Common myeloid progenitor, CD34-positive (primary cell): ENCODE data around the gene SLC38A9.
"Not testable (repeated sequence)": the region's sequence is repeated elsewhere in the genome, so short reads cannot be mapped to it uniquely, and the experiment has no call there.

ENCODE experiments used
- CTCF ChIA-PET: fragments of 350-600 bp; sonication (Branson Sonifier 250); formaldehyde crosslinking; loops from one replicate; lab custom pipeline; 2021; ENCODE audit warnings: antibody characterized with exemption; lab: Charles Lee
- POLR2A ChIA-PET: fragments of 350-600 bp; sonication (Branson Sonifier 250); formaldehyde crosslinking; loops from one replicate; lab custom pipeline; 2021; ENCODE audit warnings: antibody characterized with exemption; lab: Charles Lee
- DNase-seq, 3 donors: peaks; one replicate each; pipeline versions ENCODE4 v3.0.0 to v3.0.0-alpha.2; 2013
- H3K27ac ChIP-seq, 2 experiments: 1 replicate in 1 of 2; 2 replicates in 1 of 2; pipeline ENCODE4 v1.7.0; 2013; ENCODE audit warnings: inconsistent platforms in 2 of 2, low read length in 2 of 2, mild to moderate bottlenecking in 2 of 2, low read depth in 1 of 2, moderate library complexity in 1 of 2; ENCODE audit not compliant: severe bottlenecking in 2 of 2, insufficient read depth in 1 of 2, poor library complexity in 1 of 2
- H3K27me3 ChIP-seq, 5 experiments: replicated peaks in 2 of 5; 1 replicate in 3 of 5; 2 replicates in 2 of 5; pipeline versions ENCODE4 v1.6.1 to v1.7.0; 2013; ENCODE audit warnings: low read length in 4 of 5, mild to moderate bottlenecking in 2 of 5, moderate library complexity in 2 of 5, inconsistent platforms in 1 of 5; ENCODE audit not compliant: insufficient read depth in 5 of 5, control insufficient read depth in 4 of 5
- H3K36me3 ChIP-seq, 4 experiments: 1 replicate in 2 of 4; 2 replicates in 2 of 4; pipeline versions ENCODE4 v1.6.1 to v1.7.0; 2013; ENCODE audit warnings: low read length in 3 of 4, control low read depth in 1 of 4, mild to moderate bottlenecking in 1 of 4; ENCODE audit not compliant: control insufficient read depth in 4 of 4, insufficient read depth in 4 of 4
- H3K4me1 ChIP-seq, 4 experiments: 1 replicate in 3 of 4; 2 replicates in 1 of 4; pipeline versions ENCODE4 v1.6.1 to v1.7.1; 2013; ENCODE audit warnings: low read length in 3 of 4, mild to moderate bottlenecking in 3 of 4, control low read depth in 1 of 4, inconsistent platforms in 1 of 4, moderate library complexity in 1 of 4; ENCODE audit not compliant: control insufficient read depth in 4 of 4, insufficient read depth in 4 of 4; ENCODE audit errors: control extremely low read depth in 1 of 4
- H3K4me3 ChIP-seq, 7 experiments: 1 replicate in 4 of 7; 2 replicates in 3 of 7; pipeline versions ENCODE4 v1.5.1 to v1.7.0; 2013; ENCODE audit warnings: mild to moderate bottlenecking in 7 of 7, low read length in 6 of 7, moderate library complexity in 6 of 7, inconsistent platforms in 2 of 7, low read depth in 2 of 7, control low read depth in 1 of 7; ENCODE audit not compliant: insufficient read depth in 4 of 7, control insufficient read depth in 1 of 7; ENCODE audit errors: extremely low read depth in 1 of 7
- H3K9me3 ChIP-seq, 5 experiments: 1 replicate in 4 of 5; 2 replicates in 1 of 5; pipeline versions ENCODE4 v1.6.1 to v1.7.1; 2013; ENCODE audit warnings: low read length in 4 of 5, mild to moderate bottlenecking in 2 of 5, inconsistent platforms in 1 of 5, low read depth in 1 of 5, moderate library complexity in 1 of 5; ENCODE audit not compliant: control insufficient read depth in 4 of 5, insufficient read depth in 2 of 5; ENCODE audit errors: control extremely low read depth in 1 of 5
- WGBS: methylation state at CpG from one replicate; pipeline ENCODE4 v1.1.5; 2013; ENCODE audit not compliant: insufficient coverage; 5-methylcytosine and 5-hydroxymethylcytosine counted together

Gene SLC38A9

DNA sequence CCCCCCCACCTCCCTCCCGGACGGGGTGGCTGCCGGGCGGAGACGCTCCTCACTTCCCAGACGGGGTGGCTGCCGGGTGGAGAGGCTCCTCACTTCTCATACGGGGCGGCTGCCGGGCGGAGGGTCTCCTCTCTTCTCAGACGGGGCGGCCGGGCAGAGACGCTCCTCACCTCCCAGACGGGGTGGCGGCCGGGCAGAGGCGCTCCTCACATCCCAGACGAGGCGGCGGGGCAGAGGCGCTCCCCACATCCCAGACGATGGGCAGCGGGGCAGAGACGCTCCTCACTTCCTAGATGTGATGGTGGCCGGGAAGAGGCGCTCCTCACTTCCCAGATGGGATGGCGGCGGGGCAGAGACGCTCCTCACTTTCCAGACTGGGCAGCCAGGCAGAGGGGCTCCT is 15.4 kb downstream of the SLC38A9 start:
- H3K4me1 ChIP-seq, H3K4me3 ChIP-seq, CTCF ChIA-PET, H3K27me3 ChIP-seq, POLR2A ChIA-PET, H3K27ac ChIP-seq, H3K36me3 ChIP-seq, H3K9me3 ChIP-seq, DNase-seq: not testable (repeated sequence)
- 98% methylated on average over 20 of the region's 31 CpGs for WGBS

DNA sequence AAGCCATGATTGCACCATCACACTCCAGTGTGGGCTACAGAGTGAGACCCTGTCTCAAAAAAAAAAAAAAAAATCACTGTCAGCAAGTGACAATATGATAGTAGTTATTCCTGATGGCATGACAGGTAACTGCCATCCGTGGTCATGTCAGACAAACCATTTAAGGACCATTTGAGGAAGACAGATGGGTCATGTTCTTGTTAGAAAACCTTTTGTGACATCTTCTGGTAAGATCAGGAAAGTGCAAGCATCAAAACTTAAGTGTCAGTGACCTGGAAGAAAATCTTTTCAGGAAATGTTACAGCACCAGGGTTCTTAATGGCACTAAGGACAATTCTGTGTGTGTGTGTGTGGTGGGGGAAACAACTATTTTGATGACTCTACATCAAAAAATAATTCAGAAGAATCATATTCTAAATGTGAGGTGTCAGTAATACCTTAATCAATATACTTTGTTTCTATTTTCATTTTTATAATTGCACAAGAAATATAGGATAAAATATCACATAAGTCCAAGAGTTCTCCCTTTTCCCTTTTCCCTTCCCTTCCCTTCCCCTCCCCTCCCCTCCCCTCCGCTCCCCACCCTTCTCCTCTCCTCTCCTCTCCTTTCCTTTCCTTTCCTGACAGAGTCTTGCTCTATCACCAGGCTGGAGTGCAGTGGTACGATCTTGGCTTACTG is 17.8 kb downstream of the SLC38A9 start:
- no peaks in the 10 kb centered on the region for H3K9me3 ChIP-seq
- ChIA-PET CTCF (interaction anchor here (1.0 to 3.4 kb wide), 3 partner anchors 286 to 353 kb away, joined by 3 to 14 read pairs (median 6); no protein-coding TSS in a partner anchor), POLR2A (no interaction called here)
- no peak overlapping the region for H3K4me3 ChIP-seq
- no peak overlapping the region for H3K27ac ChIP-seq
- no peaks in the 10 kb centered on the region for H3K27me3 ChIP-seq
- WGBS: 94% methylated on average over 3 of the region's 3 CpGs
- H3K4me1 ChIP-seq: peaks cover 0 to 3% (median 0%) of the 10 kb centered on the region in 4 experiments
- peaks cover 0 to 5% (median under 1%) of the 10 kb centered on the region in 4 experiments for H3K36me3 ChIP-seq
- DNase-seq: peak; percentile 42 to 44 (median 44)

GRCh38 chr5:55692509-55692908 is 19.6 kb downstream of the SLC38A9 start:
- peaks cover 0 to 5% (median under 1%) of the 10 kb centered on the region in 4 experiments for H3K36me3 ChIP-seq
- no peaks in the 10 kb centered on the region for H3K27me3 ChIP-seq
- H3K27ac ChIP-seq: no peak overlapping the region
- no peaks in the 10 kb centered on the region for H3K9me3 ChIP-seq
- 100% methylated on average over 1 of the region's 1 CpG for WGBS
- no peak for DNase-seq
- ChIA-PET CTCF (interaction anchor here (0.8 to 3.4 kb wide), 18 partner anchors 8 to 356 kb away, joined by 3 to 16 read pairs (median 4); no protein-coding TSS in a partner anchor), POLR2A (no interaction called here)
- no peak overlapping the region for H3K4me3 ChIP-seq
- H3K4me1 ChIP-seq: peaks cover 0 to 3% (median 0%) of the 10 kb centered on the region in 4 experiments

DNA sequence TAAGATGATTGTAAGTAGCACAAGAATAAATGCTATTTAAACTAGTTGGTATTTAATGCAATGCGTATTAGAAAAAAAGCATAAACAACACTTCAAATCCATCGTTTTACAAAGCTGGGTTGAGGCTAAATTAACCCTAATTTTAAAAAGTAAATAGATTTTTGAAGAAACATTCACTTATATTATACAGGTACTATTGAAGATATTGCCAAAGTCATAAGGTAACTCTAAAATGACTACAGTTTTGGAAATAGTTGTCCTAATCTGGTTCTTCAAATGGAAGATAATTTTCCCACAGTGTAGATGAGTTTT is 20.1 kb downstream of the SLC38A9 start:
- WGBS: no CpG with 5 or more reads among the region's 2 CpGs
- ChIA-PET CTCF (interaction anchor here (0.8 to 3.4 kb wide), 18 partner anchors 9 to 369 kb away, joined by 3 to 16 read pairs (median 4); no protein-coding TSS in a partner anchor), POLR2A (no interaction called here)
- no peak for DNase-seq
- Histone ChIP-seq H3K9me3 (no peaks in the 10 kb centered on the region), H3K4me1 (peaks cover 0 to 3% (median 0%) of the 10 kb centered on the region in 4 experiments), H3K27ac (no peak overlapping the region), H3K4me3 (no peak overlapping the region), H3K27me3 (no peaks in the 10 kb centered on the region), H3K36me3 (peaks cover 0 to under 1% (median 0%) of the 10 kb centered on the region in 4 experiments)

DNA sequence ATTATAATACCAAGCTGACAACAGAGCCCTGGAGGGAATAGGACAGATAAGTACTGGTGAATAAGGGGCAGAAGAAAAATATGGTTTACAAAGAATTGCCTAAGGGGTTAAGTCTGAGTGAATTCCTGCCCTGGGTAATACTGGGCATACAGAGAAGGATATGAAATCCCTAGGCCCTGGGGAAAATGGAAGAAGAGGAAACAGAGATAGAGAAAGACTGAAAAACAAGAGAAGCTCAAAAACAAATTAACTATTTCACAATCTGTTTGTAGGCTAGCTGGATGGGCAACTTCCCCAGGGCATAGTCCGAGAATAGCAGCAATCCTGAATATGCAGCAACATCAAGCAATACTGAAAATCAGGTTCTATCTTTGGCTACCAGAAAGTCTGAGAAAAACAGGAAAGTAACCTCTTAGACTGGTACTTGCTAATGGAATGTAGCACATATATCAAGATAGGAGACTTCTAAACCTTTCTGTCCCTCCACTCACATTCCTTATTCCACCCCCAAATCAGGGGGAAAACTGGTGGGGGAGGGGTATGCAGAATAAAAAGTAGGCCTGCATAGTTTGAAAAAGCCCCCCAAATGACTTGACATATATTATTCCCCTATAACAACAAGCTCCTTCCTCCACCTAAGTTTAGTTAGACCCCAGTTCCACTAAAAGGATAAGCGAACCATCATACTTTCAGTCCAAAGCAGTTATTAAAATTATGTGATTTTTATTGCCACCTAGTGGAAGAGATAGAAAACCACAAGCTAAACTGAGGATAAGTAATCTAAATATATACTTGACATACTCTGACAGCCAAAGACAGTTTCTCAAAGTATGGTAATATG is 20.6 kb downstream of the SLC38A9 start:
- POLR2A ChIA-PET: no interaction called here
- no peaks in the 10 kb centered on the region for H3K27me3 ChIP-seq
- H3K4me3 ChIP-seq: no peak overlapping the region
- peaks cover 0 to 3% (median 0%) of the 10 kb centered on the region in 4 experiments for H3K4me1 ChIP-seq
- H3K9me3 ChIP-seq: no peaks in the 10 kb centered on the region
- 100% methylated on average over 1 of the region's 2 CpGs for WGBS
- peak; percentile 48 to 69 (median 56) for DNase-seq
- H3K36me3 ChIP-seq: no peaks in the 10 kb centered on the region
- CTCF ChIA-PET: interaction anchor here (0.6 to 3.4 kb wide), 19 partner anchors 9 to 368 kb away, joined by 3 to 16 read pairs (median 4); no protein-coding TSS in a partner anchor
- no peak overlapping the region for H3K27ac ChIP-seq

GRCh38 chr5:55682071-55682470 is 30.1 kb downstream of the SLC38A9 start:
- Histone ChIP-seq H3K9me3 (no peaks in the 10 kb centered on the region), H3K27ac (no peak overlapping the region), H3K4me3 (no peak overlapping the region), H3K27me3 (no peaks in the 10 kb centered on the region), H3K36me3 (peaks cover 0 to 3% (median 3%) of the 10 kb centered on the region in 4 experiments), H3K4me1 (no peaks in the 10 kb centered on the region)
- DNase-seq: no peak
- no CpG with 5 or more reads among the region's 1 CpG for WGBS
- ChIA-PET POLR2A (no interaction called here), CTCF (no interaction called here)
